Mesenchymal stem cell (in vitro differentiated cells and primary cell): ENCODE data around the gene ASB2.

Experiments
- DNase-seq: peaks from one replicate; pipeline ENCODE4 v3.0.0-alpha.2; 2013
- H2AFZ ChIP-seq: one replicate; pipeline ENCODE4 v1.6.1; 2013; ENCODE audit warnings: low read depth, mild to moderate bottlenecking, control low read depth, inconsistent platforms, low read length, moderate library complexity
- H2AK5ac ChIP-seq: 2 replicates; pipeline ENCODE4 v1.6.1; 2013; ENCODE audit warnings: low read length, moderate library complexity, mild to moderate bottlenecking, inconsistent platforms; ENCODE audit not compliant: severe bottlenecking
- H2BK120ac ChIP-seq: one replicate; pipeline ENCODE4 v1.6.1; 2013; ENCODE audit warnings: low read depth, mild to moderate bottlenecking, inconsistent platforms, low read length, moderate library complexity
- H2BK12ac ChIP-seq, 2 experiments: one replicate each; pipeline ENCODE4 v1.6.1; 2013; ENCODE audit warnings: inconsistent platforms in 2 of 2, low read length in 2 of 2, mild to moderate bottlenecking in 2 of 2, moderate library complexity in 2 of 2, control low read depth in 1 of 2
- H2BK15ac ChIP-seq: one replicate; pipeline ENCODE4 v1.6.1; 2013; ENCODE audit warnings: mild to moderate bottlenecking, low read depth, inconsistent platforms; ENCODE audit not compliant: poor library complexity, severe bottlenecking
- H2BK5ac ChIP-seq: 2 replicates; pipeline ENCODE4 v1.6.1; 2013; ENCODE audit warnings: low read depth, mild to moderate bottlenecking, low read length, control low read depth, inconsistent platforms; ENCODE audit not compliant: poor library complexity, severe bottlenecking
- H3K14ac ChIP-seq, 2 experiments: one replicate each; pipeline ENCODE4 v1.6.1; 2013; ENCODE audit warnings: inconsistent platforms in 2 of 2, low read length in 2 of 2, control low read depth in 1 of 2, mild to moderate bottlenecking in 1 of 2, moderate library complexity in 1 of 2
- H3K18ac ChIP-seq, 2 experiments: one replicate each; pipeline ENCODE4 v1.6.1; 2013; ENCODE audit warnings: inconsistent platforms in 2 of 2, low read length in 2 of 2, control low read depth in 1 of 2, low read depth in 1 of 2, mild to moderate bottlenecking in 1 of 2
- H3K23ac ChIP-seq, 2 experiments: one replicate each; pipeline ENCODE4 v1.6.1; 2013; ENCODE audit warnings: inconsistent platforms in 2 of 2, low read length in 2 of 2, mild to moderate bottlenecking in 2 of 2, moderate library complexity in 2 of 2, control low read depth in 1 of 2
- H3K27ac ChIP-seq: 2 replicates; pipeline ENCODE4 v1.5.1; 2013; ENCODE audit warnings: mild to moderate bottlenecking, moderate library complexity, low read length, control low read depth, inconsistent platforms; ENCODE audit not compliant: poor library complexity, severe bottlenecking
- H3K27me3 ChIP-seq, 2 experiments: 2 replicates each; pipeline versions ENCODE4 v1.6.1 to v1.7.0; 2013; ENCODE audit warnings: low read length in 2 of 2, mild to moderate bottlenecking in 2 of 2, moderate library complexity in 2 of 2, control low read depth in 1 of 2, inconsistent platforms in 1 of 2; ENCODE audit not compliant: control insufficient read depth in 1 of 2, insufficient read depth in 1 of 2
- H3K36me3 ChIP-seq, 2 experiments: 2 replicates each; pipeline versions ENCODE4 v1.6.1 to v1.7.0; 2013; ENCODE audit warnings: low read length in 2 of 2, control low read depth in 1 of 2, inconsistent platforms in 1 of 2, low read depth in 1 of 2, mild to moderate bottlenecking in 1 of 2; ENCODE audit not compliant: insufficient read depth in 2 of 2, control insufficient read depth in 1 of 2
- H3K4ac ChIP-seq, 2 experiments: one replicate each; pipeline ENCODE4 v1.6.1; 2013; ENCODE audit warnings: inconsistent platforms in 2 of 2, low read length in 2 of 2, mild to moderate bottlenecking in 2 of 2, moderate library complexity in 2 of 2, control low read depth in 1 of 2, low read depth in 1 of 2
- H3K4me1 ChIP-seq: 2 replicates; pipeline ENCODE4 v1.6.1; 2013; ENCODE audit warnings: low read depth, low read length, control low read depth; ENCODE audit not compliant: control insufficient read depth, insufficient read depth
- H3K4me2 ChIP-seq: 2 replicates; pipeline ENCODE4 v1.6.1; 2013; ENCODE audit warnings: low read length, mild to moderate bottlenecking, inconsistent platforms; ENCODE audit not compliant: poor library complexity, severe bottlenecking
- H3K4me3 ChIP-seq, 2 experiments: 2 replicates each; pipeline versions ENCODE4 v1.5.1 to v1.7.0; 2013; ENCODE audit warnings: low read length in 2 of 2, mild to moderate bottlenecking in 2 of 2, control low read depth in 1 of 2, low read depth in 1 of 2; ENCODE audit not compliant: insufficient read depth in 1 of 2
- H3K79me1 ChIP-seq: replicated peaks from 2 replicates; pipeline ENCODE4 v1.6.1; 2013; ENCODE audit warnings: mild to moderate bottlenecking, control low read depth, low read length, inconsistent platforms; ENCODE audit not compliant: poor library complexity, severe bottlenecking
- H3K9ac ChIP-seq: 2 replicates; pipeline ENCODE4 v1.7.0; 2013; ENCODE audit warnings: mild to moderate bottlenecking, low read length, moderate library complexity
- H3K9me3 ChIP-seq: 2 replicates; pipeline ENCODE4 v1.7.0; 2013; ENCODE audit warnings: mild to moderate bottlenecking, low read length; ENCODE audit not compliant: control insufficient read depth
- H4K8ac ChIP-seq: one replicate; pipeline ENCODE4 v1.6.1; 2013; ENCODE audit warnings: inconsistent platforms, mild to moderate bottlenecking, low read length, moderate library complexity
- H4K91ac ChIP-seq: one replicate; pipeline ENCODE4 v1.6.1; 2013; ENCODE audit warnings: mild to moderate bottlenecking, low read length, inconsistent platforms
- WGBS: methylation state at CpG from one replicate; pipeline ENCODE4 v1.1.7; 2013; ENCODE audit warnings: mixed read lengths; 5-methylcytosine and 5-hydroxymethylcytosine counted together

Gene ASB2

GRCh38 chr14:93939304-93940229, 36.8 kb downstream of the ASB2 start:
- H2BK5ac ChIP-seq, result no peak overlapping the region
- no peak overlapping the region for H4K91ac ChIP-seq
- H4K8ac ChIP-seq, result peak overlapping the region; percentile 19
- no peak overlapping the region for H3K4ac ChIP-seq
- H2BK12ac ChIP-seq, result no peak overlapping the region
- no peaks in the 10 kb centered on the region for H3K79me1 ChIP-seq
- H2BK120ac ChIP-seq, result no peak overlapping the region
- H2AFZ ChIP-seq, result peak overlapping the region; percentile 60
- WGBS, result 15% methylated on average over 45 of the region's 84 CpGs
- peak; percentile 57 for DNase-seq
- peaks cover 38% of the 10 kb centered on the region for H3K4me1 ChIP-seq
- H2AK5ac ChIP-seq, result peak overlapping the region; percentile 72
- H3K9me3 ChIP-seq, result no peaks in the 10 kb centered on the region
- no peak overlapping the region for H3K27ac ChIP-seq
- H2BK15ac ChIP-seq, result no peak overlapping the region
- peak overlapping the region; percentile 77 for H3K4me2 ChIP-seq
- H3K4me3 ChIP-seq, result peak overlapping the region; percentile 48 to 51
- no peak overlapping the region for H3K18ac ChIP-seq
- H3K23ac ChIP-seq, result peak overlapping the region in 1 of 2 experiments; percentile 66
- peaks cover 0 to 3% of the 10 kb centered on the region in 2 experiments for H3K36me3 ChIP-seq
- H3K14ac ChIP-seq, result peak overlapping the region in 1 of 2 experiments; percentile 13
- H3K9ac ChIP-seq, result no peak overlapping the region
- H3K27me3 ChIP-seq, result peaks cover 24 to 52% of the 10 kb centered on the region in 2 experiments

GRCh38 chr14:93938751-93939303, 37.5 kb downstream of the ASB2 start:
- no peak for DNase-seq
- peak overlapping the region in 1 of 2 experiments; percentile 51 for H3K4me3 ChIP-seq
- H2BK15ac ChIP-seq, result no peak overlapping the region
- no peak overlapping the region for H2BK12ac ChIP-seq
- H3K27me3 ChIP-seq, result peaks cover 28 to 55% of the 10 kb centered on the region in 2 experiments
- no peak overlapping the region for H2BK120ac ChIP-seq
- H3K9me3 ChIP-seq, result no peaks in the 10 kb centered on the region
- no peak overlapping the region for H3K4me2 ChIP-seq
- H3K9ac ChIP-seq, result no peak overlapping the region
- no peak overlapping the region for H4K91ac ChIP-seq
- no peak overlapping the region for H2AFZ ChIP-seq
- no peak overlapping the region for H3K27ac ChIP-seq
- H2AK5ac ChIP-seq, result no peak overlapping the region
- H3K4ac ChIP-seq, result no peak overlapping the region
- H3K23ac ChIP-seq, result no peak overlapping the region
- no peak overlapping the region for H3K18ac ChIP-seq
- H4K8ac ChIP-seq, result peak overlapping the region; percentile 19
- H3K14ac ChIP-seq, result peak overlapping the region in 1 of 2 experiments; percentile 13
- H3K79me1 ChIP-seq, result no peaks in the 10 kb centered on the region
- WGBS, result 58% methylated on average over 46 of the region's 46 CpGs
- H2BK5ac ChIP-seq, result no peak overlapping the region
- peaks cover 35% of the 10 kb centered on the region for H3K4me1 ChIP-seq
- peaks cover 0 to 3% of the 10 kb centered on the region in 2 experiments for H3K36me3 ChIP-seq

DNA sequence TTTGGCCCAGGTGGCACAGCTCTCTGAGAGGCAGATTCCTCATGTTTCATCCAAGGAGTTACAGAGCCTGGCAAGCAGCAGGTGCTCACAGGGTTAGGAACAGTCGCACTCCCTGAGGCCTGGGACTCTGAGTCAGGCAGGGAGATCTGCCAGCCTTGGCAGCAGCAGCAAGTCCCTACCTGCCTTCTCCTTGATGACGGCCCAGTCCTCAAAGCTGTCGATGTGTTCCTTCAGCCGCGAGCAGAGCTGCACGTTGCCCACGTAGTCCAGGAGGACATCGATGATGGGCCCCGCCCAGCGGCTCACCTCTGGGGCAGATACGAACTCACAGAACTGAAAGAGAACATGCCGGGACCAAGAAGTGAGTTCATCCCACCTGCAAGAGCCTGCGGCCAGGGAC, 38.9 kb downstream of the ASB2 start:
- Histone ChIP-seq H3K18ac (no peak overlapping the region), H3K4me2 (no peak overlapping the region), H2BK15ac (no peak overlapping the region), H3K4me3 (no peak overlapping the region), H3K27ac (no peak overlapping the region), H3K4me1 (peaks cover 31% of the 10 kb centered on the region), H3K14ac (no peak overlapping the region), H3K9ac (no peak overlapping the region), H2BK12ac (no peak overlapping the region), H3K79me1 (no peaks in the 10 kb centered on the region), H2BK5ac (no peak overlapping the region), H4K91ac (no peak overlapping the region), H3K27me3 (peaks cover 28 to 65% of the 10 kb centered on the region in 2 experiments), H3K36me3 (peaks cover 0 to 3% of the 10 kb centered on the region in 2 experiments), H2AFZ (no peak overlapping the region), H2AK5ac (no peak overlapping the region), H2BK120ac (no peak overlapping the region), H3K23ac (no peak overlapping the region), H3K9me3 (no peaks in the 10 kb centered on the region), H3K4ac (no peak overlapping the region), H4K8ac (no peak overlapping the region)
- WGBS, result 96% methylated on average over 13 of the region's 13 CpGs
- no peak for DNase-seq

DNA sequence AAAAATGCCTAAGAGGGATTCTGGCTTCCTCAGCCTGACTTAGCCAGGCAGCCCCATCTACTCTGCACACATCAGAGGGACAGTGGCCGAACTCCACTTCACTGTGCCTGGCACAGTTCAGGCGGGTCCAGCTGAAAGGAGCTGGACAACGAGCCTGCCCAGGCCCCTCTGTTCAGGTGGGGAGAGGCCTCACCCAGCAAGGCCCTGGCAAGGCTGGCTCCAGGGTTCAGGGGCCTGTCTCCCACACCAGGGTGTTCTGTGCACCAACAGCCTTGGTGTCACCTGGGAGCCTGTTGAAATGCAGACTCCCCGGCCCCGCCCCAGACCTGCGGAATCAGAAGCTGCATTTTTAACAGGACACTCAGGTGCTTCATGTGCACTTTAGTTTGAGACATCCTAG, 39.4 kb downstream of the ASB2 start:
- Histone ChIP-seq H3K18ac (no peak overlapping the region), H2AK5ac (no peak overlapping the region), H2AFZ (no peak overlapping the region), H3K4me2 (no peak overlapping the region), H3K36me3 (peaks cover 0 to 3% of the 10 kb centered on the region in 2 experiments), H4K91ac (no peak overlapping the region), H3K4me3 (no peak overlapping the region), H3K9ac (no peak overlapping the region), H2BK12ac (no peak overlapping the region), H3K79me1 (no peaks in the 10 kb centered on the region), H3K14ac (no peak overlapping the region), H2BK120ac (no peak overlapping the region), H3K4me1 (peaks cover 25% of the 10 kb centered on the region), H3K9me3 (no peaks in the 10 kb centered on the region), H3K27me3 (peaks cover 29 to 66% of the 10 kb centered on the region in 2 experiments), H2BK5ac (no peak overlapping the region), H2BK15ac (no peak overlapping the region), H3K27ac (no peak overlapping the region), H3K23ac (no peak overlapping the region), H4K8ac (no peak overlapping the region), H3K4ac (no peak overlapping the region)
- no peak for DNase-seq
- 91% methylated on average over 6 of the region's 6 CpGs for WGBS
